H9 (cell line): ENCODE data around the gene GRHPR. TPM values are rescaled to one million over a fixed set of nuclear protein-coding genes. Genes with fewer than 3 reads are reported as not detected.

Experiments used
- DNase-seq: peaks from one replicate; pipeline ENCODE4 v3.0.0-alpha.2; 2017
- H2AFZ ChIP-seq: one replicate; pipeline ENCODE4 v1.6.1; 2013; ENCODE audit warnings: mild to moderate bottlenecking, low read length, control low read depth, moderate library complexity
- H2AK5ac ChIP-seq: 2 replicates; pipeline ENCODE4 v1.6.1; 2013; ENCODE audit warnings: low read length, control low read depth, mixed read lengths; ENCODE audit not compliant: insufficient read length
- H2BK120ac ChIP-seq: one replicate; pipeline ENCODE4 v1.6.1; 2013; ENCODE audit warnings: low read depth, mild to moderate bottlenecking, low read length, control low read depth, inconsistent platforms; ENCODE audit not compliant: poor library complexity, severe bottlenecking
- H2BK12ac ChIP-seq: 2 replicates; pipeline ENCODE4 v1.6.1; 2013; ENCODE audit warnings: low read length, control low read depth, mixed read lengths, low read depth; ENCODE audit not compliant: insufficient read length
- H2BK15ac ChIP-seq: 2 replicates; pipeline ENCODE4 v1.6.1; 2013; ENCODE audit warnings: low read depth, low read length, control low read depth
- H2BK20ac ChIP-seq: one replicate; pipeline ENCODE4 v1.6.1; 2013; ENCODE audit warnings: low read depth, mild to moderate bottlenecking, low read length, control low read depth, inconsistent platforms; ENCODE audit not compliant: poor library complexity, severe bottlenecking
- H2BK5ac ChIP-seq: 2 replicates; pipeline ENCODE4 v1.6.1; 2013; ENCODE audit warnings: low read length, control low read depth, mixed read lengths; ENCODE audit not compliant: insufficient read length
- H3K14ac ChIP-seq: 2 replicates; pipeline ENCODE4 v1.6.1; 2013; ENCODE audit warnings: low read length, control low read depth; ENCODE audit not compliant: insufficient read depth
- H3K18ac ChIP-seq: 2 replicates; pipeline ENCODE4 v1.6.1; 2013; ENCODE audit warnings: low read depth, mild to moderate bottlenecking, mixed read lengths, low read length, control low read depth; ENCODE audit not compliant: insufficient read length
- H3K23ac ChIP-seq: 2 replicates; pipeline ENCODE4 v1.6.1; 2013; ENCODE audit warnings: low read length, control low read depth, mixed read lengths, low read depth; ENCODE audit not compliant: insufficient read length
- H3K23me2 ChIP-seq: 2 replicates; pipeline ENCODE4 v1.6.1; 2013; ENCODE audit warnings: low read depth, mild to moderate bottlenecking, mixed read lengths, low read length, control low read depth; ENCODE audit not compliant: insufficient read length, poor library complexity, severe bottlenecking
- H3K27ac ChIP-seq: 2 replicates; pipeline ENCODE4 v1.5.1; 2013; ENCODE audit warnings: low read length, control low read depth, mixed read lengths, low read depth; ENCODE audit not compliant: insufficient read length
- H3K27me3 ChIP-seq: 2 replicates; pipeline ENCODE4 v1.6.1; 2013; ENCODE audit warnings: low read length, control low read depth, inconsistent platforms; ENCODE audit not compliant: insufficient read depth
- H3K4ac ChIP-seq: 2 replicates; pipeline ENCODE4 v1.6.1; 2013; ENCODE audit warnings: low read depth, mild to moderate bottlenecking, control low read depth, inconsistent platforms, low read length, moderate library complexity
- H3K4me1 ChIP-seq: 2 replicates; pipeline ENCODE4 v1.6.1; 2013; ENCODE audit warnings: low read length, control low read depth, inconsistent platforms; ENCODE audit not compliant: insufficient read depth
- H3K4me2 ChIP-seq: 2 replicates; pipeline ENCODE4 v1.6.1; 2013; ENCODE audit warnings: low read length, control low read depth, mixed read lengths; ENCODE audit not compliant: insufficient read length, insufficient read depth
- H3K56ac ChIP-seq: 2 replicates; pipeline ENCODE4 v1.6.1; 2013; ENCODE audit warnings: low read depth, mild to moderate bottlenecking, mixed read lengths, low read length, control low read depth; ENCODE audit not compliant: insufficient read length
- H3K79me1 ChIP-seq: 2 replicates; pipeline ENCODE4 v1.6.1; 2013; ENCODE audit warnings: low read depth, mild to moderate bottlenecking, moderate library complexity, low read length, control low read depth, inconsistent platforms; ENCODE audit not compliant: insufficient read depth, poor library complexity, severe bottlenecking
- H3K79me2 ChIP-seq: 2 replicates; pipeline ENCODE4 v1.6.1; 2013; ENCODE audit warnings: low read length, control low read depth, inconsistent platforms; ENCODE audit not compliant: insufficient read depth
- H3K9ac ChIP-seq: 2 replicates; pipeline ENCODE4 v1.6.1; 2013; ENCODE audit warnings: low read length, control low read depth, mixed read lengths; ENCODE audit not compliant: insufficient read length; ENCODE audit errors: extremely low read depth
- H3K9me3 ChIP-seq: one replicate; pipeline ENCODE4 v1.6.1; 2013; ENCODE audit warnings: low read depth, low read length, inconsistent platforms; ENCODE audit not compliant: control insufficient read depth
- H3T11ph ChIP-seq: one replicate; pipeline ENCODE4 v1.6.1; 2013; ENCODE audit warnings: mild to moderate bottlenecking, low read length, control low read depth, inconsistent platforms
- H4K20me1 ChIP-seq: one replicate; pipeline ENCODE4 v1.6.1; 2013; ENCODE audit not compliant: control insufficient read depth, insufficient read length, insufficient read depth
- H4K5ac ChIP-seq: 2 replicates; pipeline ENCODE4 v1.6.1; 2013; ENCODE audit warnings: low read depth, mild to moderate bottlenecking, mixed read lengths, low read length, control low read depth; ENCODE audit not compliant: insufficient read length
- H4K8ac ChIP-seq: replicated peaks from 2 replicates; pipeline ENCODE4 v1.6.1; 2013; ENCODE audit warnings: low read length, control low read depth, mixed read lengths, low read depth; ENCODE audit not compliant: insufficient read length
- H4K91ac ChIP-seq: 2 replicates; pipeline ENCODE4 v1.6.1; 2013; ENCODE audit warnings: low read depth, mild to moderate bottlenecking, moderate library complexity, mixed read lengths, low read length, control low read depth; ENCODE audit not compliant: insufficient read length
- H3K27ac Mint-ChIP-seq, 3 experiments: 2 replicates in 2 of 3; 3 replicates in 1 of 3; pipeline ENCODE4 v1.8.0; 2020 to 2021; ENCODE audit warnings: mixed read lengths in 3 of 3, mild to moderate bottlenecking in 1 of 3, moderate library complexity in 1 of 3
- H3K27me3 Mint-ChIP-seq: 2 replicates; pipeline ENCODE4 v1.8.0; 2021; ENCODE audit warnings: low read depth, mild to moderate bottlenecking, moderate library complexity, mixed read lengths
- H3K36me3 Mint-ChIP-seq, 3 experiments: 2 replicates in 2 of 3; 3 replicates in 1 of 3; pipeline ENCODE4 v1.8.0; 2020 to 2021; ENCODE audit warnings: low read depth in 3 of 3, mixed read lengths in 3 of 3; ENCODE audit not compliant: insufficient read depth in 1 of 3
- H3K4me1 Mint-ChIP-seq, 2 experiments: 2 replicates each; pipeline ENCODE4 v1.8.0; 2020; ENCODE audit warnings: mixed read lengths in 2 of 2
- H3K4me3 Mint-ChIP-seq, 2 experiments: 2 replicates in 1 of 2; 3 replicates in 1 of 2; pipeline ENCODE4 v1.8.0; 2020 to 2021; ENCODE audit warnings: mild to moderate bottlenecking in 2 of 2, mixed read lengths in 2 of 2, moderate library complexity in 1 of 2
- H3K9me3 Mint-ChIP-seq, 2 experiments: 2 replicates in 1 of 2; 3 replicates in 1 of 2; pipeline ENCODE4 v1.8.0; 2020; ENCODE audit warnings: mild to moderate bottlenecking in 2 of 2, mixed read lengths in 2 of 2, moderate library complexity in 1 of 2
- CTCF ChIP-seq: fragments of 200-600 bp; sonication (generic); conservative IDR thresholded peaks from 3 replicates; pipeline ENCODE4 v1.8.0; 2021; ENCODE audit warnings: antibody characterized with exemption, mild to moderate bottlenecking
- WGBS: extraction: QIAGEN DNeasy Blood & Tissue Kit; methylation state at CpG from one replicate; pipeline ENCODE4 v1.1.7; 2013; ENCODE audit warnings: missing lambda C conversion rate, low lambda C conversion rate, mixed read lengths; ENCODE audit not compliant: insufficient read length; ENCODE audit errors: extremely low coverage; 5-methylcytosine and 5-hydroxymethylcytosine counted together
- total RNA-seq: library from RNA; stranded (reverse); gene quantifications from 2 replicates; pipeline ENCODE4 v1.2.1, GENCODE V29; 2021

GRHPR gene
- total RNA-seq, 1 experiment from 2014 or later = 97.9 TPM

- H3K56ac ChIP-seq = no peak overlapping the region
- no peak overlapping the region for H3K18ac ChIP-seq
- no peak overlapping the region for H2BK15ac ChIP-seq
- no peak overlapping the region for H2BK12ac ChIP-seq
- H3K79me2 ChIP-seq = peaks cover 26% of the 10 kb centered on the region; the same call in 1 of the 2 replicates
- H3K9me3 ChIP-seq = no peaks in the 10 kb centered on the region
- H4K5ac ChIP-seq = no peak overlapping the region
- WGBS = no CpG with 5 or more reads among the region's 3 CpGs
- H2BK20ac ChIP-seq = no peak overlapping the region
- DNase-seq = no peak
- H3T11ph ChIP-seq = no peak overlapping the region
- H2BK120ac ChIP-seq = no peak overlapping the region
- peaks cover 17% of the 10 kb centered on the region for H3K23me2 ChIP-seq
- H3K79me1 ChIP-seq = peaks cover 5% of the 10 kb centered on the region
- no peak overlapping the region for H3K14ac ChIP-seq
- peak overlapping the region; percentile 95 to 99 for H3K4me3 Mint-ChIP-seq
- H4K8ac ChIP-seq = no peak overlapping the region
- peak overlapping the region; percentile 70 for H3K9ac ChIP-seq
- no peak overlapping the region for H3K23ac ChIP-seq
- H3K4me1 Mint-ChIP-seq = peaks cover 24 to 28% of the 10 kb centered on the region in 2 experiments
- H3K4me1 ChIP-seq = peaks cover 2% of the 10 kb centered on the region; the same call in 1 of the 2 replicates
- H2AFZ ChIP-seq = no peak overlapping the region
- H3K27me3 Mint-ChIP-seq = no peaks in the 10 kb centered on the region
- H3K27ac Mint-ChIP-seq = peak overlapping the region; percentile 17 to 99 (median 46); a peak in 3 of 7 replicates
- no peak overlapping the region for H3K4ac ChIP-seq
- H3K9me3 Mint-ChIP-seq = no peaks in the 10 kb centered on the region; a peak in 1 of 5 replicates
- no peaks in the 10 kb centered on the region for H3K27me3 ChIP-seq
- H2BK5ac ChIP-seq = no peak overlapping the region
- H2AK5ac ChIP-seq = no peak overlapping the region
- H3K36me3 Mint-ChIP-seq = peaks cover 15 to 24% (median 15%) of the 10 kb centered on the region in 3 experiments; a peak in 6 of 7 replicates
- H4K91ac ChIP-seq = no peak overlapping the region
- H3K27ac ChIP-seq = no peak overlapping the region
- no peak for TF ChIP-seq CTCF
- no peaks in the 10 kb centered on the region for H4K20me1 ChIP-seq
- H3K4me2 ChIP-seq = peak overlapping the region; percentile 85
These were observed 41.5 kb downstream of the GRHPR start for GRCh38 chr9:37464006-37464405.
